ENCODE measurements around the gene FGF5. TPM values are rescaled to one million over a fixed set of nuclear protein-coding genes. Genes with fewer than 3 reads are reported as not detected.

Gene FGF5
- total RNA-seq, 1 donor from 2014 or later = 5.8 TPM

DNA sequence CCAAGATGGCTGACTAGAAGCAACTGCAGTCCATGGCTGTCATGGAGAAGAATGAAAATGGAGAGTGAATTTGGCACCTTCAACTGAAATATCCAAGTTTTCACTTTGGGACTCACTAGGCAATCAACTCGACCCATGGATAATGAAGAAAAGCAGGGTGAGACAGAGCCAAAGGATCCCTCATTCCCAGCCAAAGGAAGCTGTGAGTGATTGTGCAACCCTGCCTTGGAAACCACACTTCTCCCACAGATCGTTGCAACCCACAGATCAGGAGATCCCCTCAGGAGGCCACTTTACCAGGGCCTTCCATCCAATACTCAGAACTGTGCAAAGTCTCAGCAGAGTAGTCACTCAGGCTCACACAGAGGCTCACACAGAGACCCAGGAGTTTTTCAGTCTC, 73.6 kb downstream of the FGF5 start:
- DNase-seq (ENCODE audit: low read depth) = no peak
- TF ChIP-seq, protein P1, sequence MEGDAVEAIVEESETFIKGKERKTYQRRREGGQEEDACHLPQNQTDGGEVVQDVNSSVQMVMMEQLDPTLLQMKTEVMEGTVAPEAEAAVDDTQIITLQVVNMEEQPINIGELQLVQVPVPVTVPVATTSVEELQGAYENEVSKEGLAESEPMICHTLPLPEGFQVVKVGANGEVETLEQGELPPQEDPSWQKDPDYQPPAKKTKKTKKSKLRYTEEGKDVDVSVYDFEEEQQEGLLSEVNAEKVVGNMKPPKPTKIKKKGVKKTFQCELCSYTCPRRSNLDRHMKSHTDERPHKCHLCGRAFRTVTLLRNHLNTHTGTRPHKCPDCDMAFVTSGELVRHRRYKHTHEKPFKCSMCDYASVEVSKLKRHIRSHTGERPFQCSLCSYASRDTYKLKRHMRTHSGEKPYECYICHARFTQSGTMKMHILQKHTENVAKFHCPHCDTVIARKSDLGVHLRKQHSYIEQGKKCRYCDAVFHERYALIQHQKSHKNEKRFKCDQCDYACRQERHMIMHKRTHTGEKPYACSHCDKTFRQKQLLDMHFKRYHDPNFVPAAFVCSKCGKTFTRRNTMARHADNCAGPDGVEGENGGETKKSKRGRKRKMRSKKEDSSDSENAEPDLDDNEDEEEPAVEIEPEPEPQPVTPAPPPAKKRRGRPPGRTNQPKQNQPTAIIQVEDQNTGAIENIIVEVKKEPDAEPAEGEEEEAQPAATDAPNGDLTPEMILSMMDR (conservative IDR thresholded peaks at IDR 0.05; ENCODE audit: low read depth, low read length) = no peak
- H3K4me3 ChIP-seq (ENCODE audit: low read depth, low read length) = no peak overlapping the region

Other genes starting within 250 kb of the FGF5 start
- 14.1 and 14.4 TPM in 2 replicates for gene ANTXR2, start 193.4 kb upstream of the FGF5 start, total RNA-seq
- gene PRDM8, start 69.2 kb upstream of the FGF5 start, total RNA-seq = 0.51 and 3.7 TPM in 2 replicates
- not detected in 2 replicates for gene CFAP299, start 69.1 kb downstream of the FGF5 start, total RNA-seq

Measured in epithelial cell of proximal tubule (primary cell).